Measurements from ENCODE around the gene RAB17.

The RAB17 gene

GRCh38 chr2:237591141-237591881, 777 bp upstream of the RAB17 start:
- Histone ChIP-seq H3K36me3 (ENCODE audit: control insufficient read depth, insufficient read depth, low read length) (no peaks in the 10 kb centered on the region), H3K27me3 (ENCODE audit: control insufficient read depth, insufficient read depth, low read length, poor library complexity, severe bottlenecking) (no peaks in the 10 kb centered on the region), H3K27ac (ENCODE audit: insufficient read depth, low read depth, low read length, poor library complexity, severe bottlenecking) (no peak overlapping the region), H3K9me3 (ENCODE audit: control insufficient read depth, low read length) (no peaks in the 10 kb centered on the region), H3K4me1 (ENCODE audit: control insufficient read depth, insufficient read depth, low read length) (peaks cover 20% of the 10 kb centered on the region), H3K4me3 (ENCODE audit: insufficient read depth, low read depth, low read length) (no peak overlapping the region)
- 86 to 87% methylated on average over 19 of the region's 19 CpGs for WGBS, 2 experiments

GRCh38 chr2:237588044-237588696, 2.4 kb downstream of the RAB17 start:
- no peak overlapping the region for H3K27ac ChIP-seq (ENCODE audit: insufficient read depth, low read depth, low read length, poor library complexity, severe bottlenecking)
- H3K4me1 ChIP-seq (ENCODE audit: control insufficient read depth, insufficient read depth, low read length): peaks cover 6% of the 10 kb centered on the region
- H3K4me3 ChIP-seq (ENCODE audit: insufficient read depth, low read depth, low read length): no peak overlapping the region
- no peaks in the 10 kb centered on the region for H3K9me3 ChIP-seq (ENCODE audit: control insufficient read depth, low read length)
- 93 to 94% methylated on average over 8 to 9 of the region's 9 CpGs for WGBS, 2 experiments
- no peaks in the 10 kb centered on the region for H3K36me3 ChIP-seq (ENCODE audit: control insufficient read depth, insufficient read depth, low read length)
- no peaks in the 10 kb centered on the region for H3K27me3 ChIP-seq (ENCODE audit: control insufficient read depth, insufficient read depth, low read length, poor library complexity, severe bottlenecking)

DNA sequence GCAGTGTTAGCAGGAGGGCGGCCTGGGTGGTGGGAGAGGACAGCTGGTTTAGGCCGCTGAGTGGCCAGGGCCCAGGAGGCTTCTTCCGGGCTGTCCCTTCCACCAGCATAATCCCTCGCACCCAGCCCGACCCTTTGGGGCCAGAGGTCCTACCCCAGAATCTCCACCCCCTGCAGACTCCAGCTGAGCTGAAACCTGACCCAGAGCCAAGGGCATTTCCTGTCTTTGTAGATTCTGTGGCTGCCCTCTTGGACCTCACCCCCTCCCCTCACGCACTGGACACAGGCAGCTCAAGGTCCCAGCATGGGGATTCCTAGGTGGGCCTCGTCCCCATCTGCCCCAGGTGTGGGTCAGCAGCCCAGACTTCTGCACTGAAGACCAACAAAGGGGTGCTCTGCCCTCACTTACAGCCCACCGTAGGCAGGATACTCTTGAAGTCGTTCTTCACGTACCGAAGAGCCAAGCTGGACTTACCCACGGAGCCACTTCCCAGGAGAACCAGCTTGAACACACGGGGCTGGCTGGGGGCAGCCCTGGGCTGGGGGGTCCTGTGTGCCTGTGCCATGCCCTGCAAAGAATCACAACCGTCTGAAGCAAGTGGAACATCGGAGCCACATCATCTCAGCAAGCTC, 4.8 kb downstream of the RAB17 start:
- WGBS, 2 experiments: 89 to 90% methylated on average over 15 of the region's 15 CpGs

DNA sequence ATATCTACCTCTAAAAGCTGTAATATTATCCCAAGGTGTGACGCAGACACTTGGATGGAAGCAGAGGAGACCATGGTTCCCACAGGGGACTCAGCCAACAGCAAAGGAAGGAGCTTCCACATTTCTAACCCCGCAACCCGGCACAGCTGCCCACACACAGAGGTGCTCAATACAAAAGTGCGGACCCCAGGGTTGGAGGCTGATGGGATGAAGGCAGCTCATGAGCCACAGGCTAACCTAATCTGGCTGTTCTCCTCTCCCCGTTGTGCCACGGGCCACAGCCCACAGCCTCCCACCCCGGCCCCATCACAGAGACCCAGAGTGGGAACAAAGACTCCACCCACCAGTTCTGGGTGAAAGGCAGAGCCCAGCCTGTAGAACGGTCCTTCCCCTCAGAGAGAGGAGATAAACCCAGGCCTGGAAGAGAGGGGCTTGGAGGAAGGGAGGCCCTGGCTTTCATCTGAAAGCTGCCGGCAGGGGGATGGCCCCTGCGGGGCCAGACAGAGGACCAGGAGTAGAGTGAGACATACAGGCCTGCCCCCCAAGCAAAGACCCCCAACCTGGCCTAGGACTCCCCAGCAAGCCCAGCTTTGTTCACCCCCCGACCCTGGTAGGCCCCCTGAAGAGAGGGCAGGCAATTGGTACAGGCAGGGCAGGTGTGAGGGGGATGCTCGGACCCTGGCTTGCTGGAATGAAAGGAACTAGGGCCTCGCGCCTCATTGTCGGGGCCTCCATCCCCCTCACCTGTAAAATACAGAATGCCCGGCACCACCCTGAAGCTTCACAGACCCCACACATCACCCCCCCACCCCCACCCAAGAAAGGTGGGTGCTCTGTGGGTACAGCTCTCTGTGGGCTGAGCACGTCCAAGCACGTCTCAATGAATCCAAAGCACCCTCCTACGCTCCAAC, 6.9 kb downstream of the RAB17 start:
- no peaks in the 10 kb centered on the region for H3K36me3 ChIP-seq (ENCODE audit: control insufficient read depth, insufficient read depth, low read length)
- no peak overlapping the region for H3K27ac ChIP-seq (ENCODE audit: insufficient read depth, low read depth, low read length, poor library complexity, severe bottlenecking)
- H3K4me3 ChIP-seq (ENCODE audit: insufficient read depth, low read depth, low read length): no peak overlapping the region
- peaks cover 10% of the 10 kb centered on the region for H3K4me1 ChIP-seq (ENCODE audit: control insufficient read depth, insufficient read depth, low read length)
- no peaks in the 10 kb centered on the region for H3K27me3 ChIP-seq (ENCODE audit: control insufficient read depth, insufficient read depth, low read length, poor library complexity, severe bottlenecking)
- H3K9me3 ChIP-seq (ENCODE audit: control insufficient read depth, low read length): no peaks in the 10 kb centered on the region
- 72 to 76% methylated on average over 17 to 19 of the region's 19 CpGs for WGBS, 2 experiments

More for the DNA sequence above, 4.8 kb downstream of the RAB17 start:
- peaks cover 10% of the 10 kb centered on the region for H3K4me1 ChIP-seq (ENCODE audit: control insufficient read depth, insufficient read depth, low read length)
- H3K36me3 ChIP-seq (ENCODE audit: control insufficient read depth, insufficient read depth, low read length): no peaks in the 10 kb centered on the region
- no peaks in the 10 kb centered on the region for H3K9me3 ChIP-seq (ENCODE audit: control insufficient read depth, low read length)
- H3K4me3 ChIP-seq (ENCODE audit: insufficient read depth, low read depth, low read length): no peak overlapping the region
- no peak overlapping the region for H3K27ac ChIP-seq (ENCODE audit: insufficient read depth, low read depth, low read length, poor library complexity, severe bottlenecking)
- H3K27me3 ChIP-seq (ENCODE audit: control insufficient read depth, insufficient read depth, low read length, poor library complexity, severe bottlenecking): no peaks in the 10 kb centered on the region

GRCh38 chr2:237581751-237582746, 8.5 kb downstream of the RAB17 start:
- no peaks in the 10 kb centered on the region for H3K27me3 ChIP-seq (ENCODE audit: control insufficient read depth, insufficient read depth, low read length, poor library complexity, severe bottlenecking)
- no peak overlapping the region for H3K4me3 ChIP-seq (ENCODE audit: insufficient read depth, low read depth, low read length)
- H3K27ac ChIP-seq (ENCODE audit: insufficient read depth, low read depth, low read length, poor library complexity, severe bottlenecking): no peak overlapping the region
- H3K36me3 ChIP-seq (ENCODE audit: control insufficient read depth, insufficient read depth, low read length): no peaks in the 10 kb centered on the region
- 41 to 43% methylated on average over 25 of the region's 25 CpGs for WGBS, 2 experiments
- H3K4me1 ChIP-seq (ENCODE audit: control insufficient read depth, insufficient read depth, low read length): peaks cover 10% of the 10 kb centered on the region
- H3K9me3 ChIP-seq (ENCODE audit: control insufficient read depth, low read length): no peaks in the 10 kb centered on the region

DNA sequence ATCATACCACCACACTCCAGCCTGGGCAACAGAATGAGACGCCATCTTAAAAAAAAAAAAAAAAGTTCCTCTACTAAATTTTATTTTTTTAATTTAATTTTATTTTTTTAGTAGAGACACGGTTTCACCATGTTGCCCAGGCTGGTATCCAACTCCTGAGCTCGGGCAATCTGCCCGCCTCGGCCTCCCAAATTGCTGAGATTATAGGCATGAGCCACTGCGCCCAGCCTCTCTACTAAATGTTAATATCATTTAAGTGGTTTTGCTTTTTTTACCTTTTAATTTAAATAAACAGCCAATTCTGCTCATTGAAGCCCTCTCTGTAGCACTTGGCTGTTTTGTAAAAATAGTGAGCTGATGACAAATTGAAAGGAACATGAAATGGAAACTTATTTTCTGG, 9.2 kb downstream of the RAB17 start:
- no peak overlapping the region for H3K4me3 ChIP-seq (ENCODE audit: insufficient read depth, low read depth, low read length)
- H3K4me1 ChIP-seq (ENCODE audit: control insufficient read depth, insufficient read depth, low read length): peaks cover 10% of the 10 kb centered on the region
- H3K9me3 ChIP-seq (ENCODE audit: control insufficient read depth, low read length): no peaks in the 10 kb centered on the region
- no peaks in the 10 kb centered on the region for H3K36me3 ChIP-seq (ENCODE audit: control insufficient read depth, insufficient read depth, low read length)
- H3K27me3 ChIP-seq (ENCODE audit: control insufficient read depth, insufficient read depth, low read length, poor library complexity, severe bottlenecking): no peaks in the 10 kb centered on the region
- no peak overlapping the region for H3K27ac ChIP-seq (ENCODE audit: insufficient read depth, low read depth, low read length, poor library complexity, severe bottlenecking)
- WGBS, 2 experiments: 91 to 98% methylated on average over 4 to 5 of the region's 6 CpGs

- H3K27me3 ChIP-seq (ENCODE audit: control insufficient read depth, insufficient read depth, low read length, poor library complexity, severe bottlenecking): no peaks in the 10 kb centered on the region
- H3K27ac ChIP-seq (ENCODE audit: insufficient read depth, low read depth, low read length, poor library complexity, severe bottlenecking): no peak overlapping the region
- no peak overlapping the region for H3K4me3 ChIP-seq (ENCODE audit: insufficient read depth, low read depth, low read length)
- H3K9me3 ChIP-seq (ENCODE audit: control insufficient read depth, low read length): no peaks in the 10 kb centered on the region
- peaks cover 4% of the 10 kb centered on the region for H3K4me1 ChIP-seq (ENCODE audit: control insufficient read depth, insufficient read depth, low read length)
- H3K36me3 ChIP-seq (ENCODE audit: control insufficient read depth, insufficient read depth, low read length): no peaks in the 10 kb centered on the region
- WGBS, 2 experiments: 93 to 94% methylated on average over 26 of the region's 26 CpGs
Measured at GRCh38 chr2:237577956-237578870, 12.3 kb downstream of the RAB17 start.

DNA sequence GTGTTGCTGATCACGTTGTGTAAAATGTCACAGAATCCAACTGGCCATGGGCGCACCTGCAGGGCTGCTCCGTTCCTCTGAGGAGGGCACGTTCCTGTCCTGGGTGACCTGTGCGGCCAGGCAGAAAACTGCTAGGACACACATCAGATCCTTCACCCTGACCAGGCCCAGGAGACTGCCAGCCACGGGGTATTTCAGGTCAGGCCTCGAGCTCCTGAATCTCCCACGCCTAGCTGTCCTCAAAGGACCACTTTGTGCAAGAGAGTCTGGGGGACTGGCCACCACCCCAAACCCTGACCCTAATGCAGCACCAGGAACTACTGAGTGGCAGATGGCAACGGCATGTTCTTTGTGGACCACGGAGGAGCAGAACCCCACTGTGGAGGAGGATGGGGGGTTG, 13.1 kb downstream of the RAB17 start:
- H3K36me3 ChIP-seq (ENCODE audit: control insufficient read depth, insufficient read depth, low read length): no peaks in the 10 kb centered on the region
- WGBS, 2 experiments: 90 to 92% methylated on average over 10 of the region's 10 CpGs
- H3K27me3 ChIP-seq (ENCODE audit: control insufficient read depth, insufficient read depth, low read length, poor library complexity, severe bottlenecking): no peaks in the 10 kb centered on the region
- H3K27ac ChIP-seq (ENCODE audit: insufficient read depth, low read depth, low read length, poor library complexity, severe bottlenecking): no peak overlapping the region
- no peaks in the 10 kb centered on the region for H3K9me3 ChIP-seq (ENCODE audit: control insufficient read depth, low read length)
- no peak overlapping the region for H3K4me3 ChIP-seq (ENCODE audit: insufficient read depth, low read depth, low read length)
- H3K4me1 ChIP-seq (ENCODE audit: control insufficient read depth, insufficient read depth, low read length): peaks cover 4% of the 10 kb centered on the region

Data from ectodermal cell (in vitro differentiated cells).